Measurements from ENCODE around the gene MEGF9.

The MEGF9 gene

GRCh38 chr9:120741701-120742100 is 27.4 kb upstream of the MEGF9 start:
- no peaks in the 10 kb centered on the region for H3K27me3 ChIP-seq (ENCODE audit: control insufficient read depth, insufficient read depth, low read length)
- no peaks in the 10 kb centered on the region for H3K4me1 ChIP-seq (ENCODE audit: control insufficient read depth, insufficient read depth, low read length)
- H3K27ac ChIP-seq (ENCODE audit: low read depth, low read length) = no peak overlapping the region
- no peak overlapping the region for H3K9ac ChIP-seq (ENCODE audit: low read length)
- H3K4me3 ChIP-seq (ENCODE audit: low read length) = no peak overlapping the region
- H3K36me3 ChIP-seq (ENCODE audit: control insufficient read depth, insufficient read depth, low read length) = no peaks in the 10 kb centered on the region

- no peak overlapping the region for H3K27ac ChIP-seq (ENCODE audit: low read depth, low read length)
- no peaks in the 10 kb centered on the region for H3K36me3 ChIP-seq (ENCODE audit: control insufficient read depth, insufficient read depth, low read length)
- no peaks in the 10 kb centered on the region for H3K27me3 ChIP-seq (ENCODE audit: control insufficient read depth, insufficient read depth, low read length)
- no peak overlapping the region for H3K4me3 ChIP-seq (ENCODE audit: low read length)
- no peaks in the 10 kb centered on the region for H3K4me1 ChIP-seq (ENCODE audit: control insufficient read depth, insufficient read depth, low read length)
- H3K9ac ChIP-seq (ENCODE audit: low read length) = no peak overlapping the region
Measured at GRCh38 chr9:120741191-120741590, 26.9 kb upstream of the MEGF9 start.

- Histone ChIP-seq H3K27me3 (ENCODE audit: control insufficient read depth, insufficient read depth, low read length) (no peaks in the 10 kb centered on the region), H3K4me3 (ENCODE audit: low read length) (no peak overlapping the region), H3K9ac (ENCODE audit: low read length) (no peak overlapping the region), H3K36me3 (ENCODE audit: control insufficient read depth, insufficient read depth, low read length) (no peaks in the 10 kb centered on the region), H3K4me1 (ENCODE audit: control insufficient read depth, insufficient read depth, low read length) (no peaks in the 10 kb centered on the region), H3K27ac (ENCODE audit: low read depth, low read length) (no peak overlapping the region)
Measured at GRCh38 chr9:120740132-120740531, 25.9 kb upstream of the MEGF9 start.

GRCh38 chr9:120737416-120738165 is 23.3 kb upstream of the MEGF9 start:
- H3K9ac ChIP-seq (ENCODE audit: low read length) = no peak overlapping the region
- no peaks in the 10 kb centered on the region for H3K27me3 ChIP-seq (ENCODE audit: control insufficient read depth, insufficient read depth, low read length)
- H3K36me3 ChIP-seq (ENCODE audit: control insufficient read depth, insufficient read depth, low read length) = no peaks in the 10 kb centered on the region
- no peak overlapping the region for H3K4me3 ChIP-seq (ENCODE audit: low read length)
- no peak overlapping the region for H3K27ac ChIP-seq (ENCODE audit: low read depth, low read length)
- no peaks in the 10 kb centered on the region for H3K4me1 ChIP-seq (ENCODE audit: control insufficient read depth, insufficient read depth, low read length)

GRCh38 chr9:120736881-120737280 is 22.6 kb upstream of the MEGF9 start:
- Histone ChIP-seq H3K4me1 (ENCODE audit: control insufficient read depth, insufficient read depth, low read length) (no peaks in the 10 kb centered on the region), H3K27me3 (ENCODE audit: control insufficient read depth, insufficient read depth, low read length) (no peaks in the 10 kb centered on the region), H3K36me3 (ENCODE audit: control insufficient read depth, insufficient read depth, low read length) (no peaks in the 10 kb centered on the region), H3K27ac (ENCODE audit: low read depth, low read length) (no peak overlapping the region), H3K9ac (ENCODE audit: low read length) (no peak overlapping the region), H3K4me3 (ENCODE audit: low read length) (no peak overlapping the region)

- H3K4me3 ChIP-seq (ENCODE audit: low read length) = no peak overlapping the region
- no peak overlapping the region for H3K9ac ChIP-seq (ENCODE audit: low read length)
- H3K27me3 ChIP-seq (ENCODE audit: control insufficient read depth, insufficient read depth, low read length) = no peaks in the 10 kb centered on the region
- no peaks in the 10 kb centered on the region for H3K36me3 ChIP-seq (ENCODE audit: control insufficient read depth, insufficient read depth, low read length)
- H3K4me1 ChIP-seq (ENCODE audit: control insufficient read depth, insufficient read depth, low read length) = no peaks in the 10 kb centered on the region
- no peak overlapping the region for H3K27ac ChIP-seq (ENCODE audit: low read depth, low read length)
Measured at GRCh38 chr9:120735415-120736126, 21.3 kb upstream of the MEGF9 start.

GRCh38 chr9:120734607-120735410 is 20.5 kb upstream of the MEGF9 start:
- Histone ChIP-seq H3K4me3 (ENCODE audit: low read length) (no peak overlapping the region), H3K9ac (ENCODE audit: low read length) (no peak overlapping the region), H3K4me1 (ENCODE audit: control insufficient read depth, insufficient read depth, low read length) (no peaks in the 10 kb centered on the region), H3K27me3 (ENCODE audit: control insufficient read depth, insufficient read depth, low read length) (no peaks in the 10 kb centered on the region), H3K27ac (ENCODE audit: low read depth, low read length) (no peak overlapping the region), H3K36me3 (ENCODE audit: control insufficient read depth, insufficient read depth, low read length) (no peaks in the 10 kb centered on the region)

- H3K27me3 ChIP-seq (ENCODE audit: control insufficient read depth, insufficient read depth, low read length) = no peaks in the 10 kb centered on the region
- no peaks in the 10 kb centered on the region for H3K4me1 ChIP-seq (ENCODE audit: control insufficient read depth, insufficient read depth, low read length)
- no peaks in the 10 kb centered on the region for H3K36me3 ChIP-seq (ENCODE audit: control insufficient read depth, insufficient read depth, low read length)
- no peak overlapping the region for H3K4me3 ChIP-seq (ENCODE audit: low read length)
- H3K27ac ChIP-seq (ENCODE audit: low read depth, low read length) = no peak overlapping the region
- no peak overlapping the region for H3K9ac ChIP-seq (ENCODE audit: low read length)
Measured at GRCh38 chr9:120733190-120733589, 18.9 kb upstream of the MEGF9 start.

- H3K4me3 ChIP-seq (ENCODE audit: low read length) = no peak overlapping the region
- no peaks in the 10 kb centered on the region for H3K36me3 ChIP-seq (ENCODE audit: control insufficient read depth, insufficient read depth, low read length)
- H3K27me3 ChIP-seq (ENCODE audit: control insufficient read depth, insufficient read depth, low read length) = no peaks in the 10 kb centered on the region
- H3K4me1 ChIP-seq (ENCODE audit: control insufficient read depth, insufficient read depth, low read length) = no peaks in the 10 kb centered on the region
- no peak overlapping the region for H3K9ac ChIP-seq (ENCODE audit: low read length)
- no peak overlapping the region for H3K27ac ChIP-seq (ENCODE audit: low read depth, low read length)
Measured at GRCh38 chr9:120730654-120731514, 16.6 kb upstream of the MEGF9 start.

GRCh38 chr9:120729791-120730241 is 15.5 kb upstream of the MEGF9 start:
- Histone ChIP-seq H3K36me3 (ENCODE audit: control insufficient read depth, insufficient read depth, low read length) (no peaks in the 10 kb centered on the region), H3K9ac (ENCODE audit: low read length) (no peak overlapping the region), H3K27ac (ENCODE audit: low read depth, low read length) (no peak overlapping the region), H3K27me3 (ENCODE audit: control insufficient read depth, insufficient read depth, low read length) (no peaks in the 10 kb centered on the region), H3K4me1 (ENCODE audit: control insufficient read depth, insufficient read depth, low read length) (no peaks in the 10 kb centered on the region), H3K4me3 (ENCODE audit: low read length) (no peak overlapping the region)

GRCh38 chr9:120726484-120726883 is 12.2 kb upstream of the MEGF9 start:
- H3K9ac ChIP-seq (ENCODE audit: low read length) = no peak overlapping the region
- H3K36me3 ChIP-seq (ENCODE audit: control insufficient read depth, insufficient read depth, low read length) = no peaks in the 10 kb centered on the region
- no peak overlapping the region for H3K4me3 ChIP-seq (ENCODE audit: low read length)
- no peaks in the 10 kb centered on the region for H3K27me3 ChIP-seq (ENCODE audit: control insufficient read depth, insufficient read depth, low read length)
- H3K4me1 ChIP-seq (ENCODE audit: control insufficient read depth, insufficient read depth, low read length) = no peaks in the 10 kb centered on the region
- no peak overlapping the region for H3K27ac ChIP-seq (ENCODE audit: low read depth, low read length)

GRCh38 chr9:120725907-120726306 is 11.6 kb upstream of the MEGF9 start:
- Histone ChIP-seq H3K36me3 (ENCODE audit: control insufficient read depth, insufficient read depth, low read length) (no peaks in the 10 kb centered on the region), H3K4me1 (ENCODE audit: control insufficient read depth, insufficient read depth, low read length) (no peaks in the 10 kb centered on the region), H3K27ac (ENCODE audit: low read depth, low read length) (no peak overlapping the region), H3K9ac (ENCODE audit: low read length) (no peak overlapping the region), H3K4me3 (ENCODE audit: low read length) (no peak overlapping the region), H3K27me3 (ENCODE audit: control insufficient read depth, insufficient read depth, low read length) (no peaks in the 10 kb centered on the region)

Data from rectal smooth muscle tissue (tissue), 1 donor.